NCI-H460 (cell line): ENCODE measurements around the gene COL25A1. TPM values are rescaled to one million over a fixed set of nuclear protein-coding genes. Genes with fewer than 3 reads are reported as not detected.

Experiments used
- DNase-seq: peaks from one replicate; pipeline ENCODE4 v3.0.0-alpha.2; 2016; ENCODE audit warnings: low read depth; ENCODE audit errors: extremely low read depth
- total RNA-seq: library from RNA; depleted of rRNA; stranded (reverse); fragments of >200 nt; shearing (Covaris generic); gene quantifications from 2 replicates; pipeline ENCODE4 v1.2.3, GENCODE V29; 2014; rRNA removed

The COL25A1 gene
- total RNA-seq, 1 experiment from 2014 or later = 0.02 TPM

- no peak for DNase-seq
Observed at GRCh38 chr4:108787106-108787505, 515.4 kb downstream of the COL25A1 start.

- DNase-seq = no peak
Observed at GRCh38 chr4:108786351-108786750, 516.1 kb downstream of the COL25A1 start.

GRCh38 chr4:108783665-108784463 is 518.6 kb downstream of the COL25A1 start:
- no peak for DNase-seq

GRCh38 chr4:108779958-108780357 is 522.5 kb downstream of the COL25A1 start:
- DNase-seq = no peak

GRCh38 chr4:108777388-108777787 is 525.1 kb downstream of the COL25A1 start:
- no peak for DNase-seq

- no peak for DNase-seq
Observed at GRCh38 chr4:108775921-108776320, 526.5 kb downstream of the COL25A1 start.

- no peak for DNase-seq
Observed at GRCh38 chr4:108774809-108775530, 527.5 kb downstream of the COL25A1 start.

- DNase-seq = no peak
Observed at GRCh38 chr4:108772402-108772801, 530.1 kb downstream of the COL25A1 start.

GRCh38 chr4:108766058-108766457 is 536.4 kb downstream of the COL25A1 start:
- no peak for DNase-seq

- no peak for DNase-seq
Observed at GRCh38 chr4:108763986-108764385, 538.5 kb downstream of the COL25A1 start.

- no peak for DNase-seq
Observed at GRCh38 chr4:108763226-108763593, 539.2 kb downstream of the COL25A1 start.

GRCh38 chr4:108762559-108763225 is 539.8 kb downstream of the COL25A1 start, which contains the start of gene ETNPPL:
TSS of gene ETNPPL (minus strand) at chr4:108763053. CDS start at chr4:108762898, 155 bp downstream.
- DNase-seq = no peak

Other genes starting within 250 kb of the COL25A1 start
- gene SEC24B, start 131.2 kb upstream of the COL25A1 start, total RNA-seq = 16.9 and 17.3 TPM in 2 replicates